Measurements from ENCODE around the gene FBLN1.

GRCh38 chr22:45627489-45628233 lies 125.0 kb downstream of the FBLN1 start:
- TF ChIP-seq POLR2A (IDR thresholded peaks at IDR 0.05) (no peak), CTCF (IDR thresholded peaks at IDR 0.05) (no peak), POLR2AphosphoS5 (IDR thresholded peaks at IDR 0.05) (no peak)
